B cell (primary cell): ENCODE results near the gene TACC3.

Experiments
- EZH2 ChIP-seq: IDR thresholded peaks from 2 replicates; pipeline ENCODE4 v1.6.1; 2012; ENCODE audit warnings: borderline replicate concordance, low read depth, mild to moderate bottlenecking, moderate library complexity, low read length; ENCODE audit not compliant: insufficient read depth, poor library complexity, severe bottlenecking
- TF ChIP-seq, protein P1 (sequence below): fragments of 200-600 bp; IDR thresholded peaks from one replicate; pipeline ENCODE4 v1.8.0; 2022; ENCODE audit warnings: antibody characterized with exemption, mild to moderate bottlenecking

DNA sequence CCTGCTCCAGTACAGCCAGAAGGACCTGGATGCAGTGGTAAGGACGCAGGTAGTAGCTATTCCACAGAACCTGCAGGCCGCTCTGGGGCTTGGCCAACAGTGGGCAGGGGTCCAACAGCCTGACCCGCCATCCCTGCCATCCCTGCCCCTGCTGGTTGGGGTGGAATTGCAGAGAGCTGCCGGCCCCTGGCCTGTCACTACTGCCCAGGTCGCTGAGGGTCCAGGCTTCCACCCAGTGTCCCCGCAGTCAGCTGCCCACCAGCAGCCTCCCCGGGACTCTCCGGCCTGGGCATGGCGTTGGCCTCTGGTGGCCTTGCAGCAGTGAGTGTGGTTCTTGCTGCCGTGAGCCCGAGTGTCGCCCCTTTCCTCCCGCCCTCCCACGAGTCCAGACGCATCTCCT, 16.3 kb downstream of the TACC3 start:
- TF ChIP-seq, protein P1, sequence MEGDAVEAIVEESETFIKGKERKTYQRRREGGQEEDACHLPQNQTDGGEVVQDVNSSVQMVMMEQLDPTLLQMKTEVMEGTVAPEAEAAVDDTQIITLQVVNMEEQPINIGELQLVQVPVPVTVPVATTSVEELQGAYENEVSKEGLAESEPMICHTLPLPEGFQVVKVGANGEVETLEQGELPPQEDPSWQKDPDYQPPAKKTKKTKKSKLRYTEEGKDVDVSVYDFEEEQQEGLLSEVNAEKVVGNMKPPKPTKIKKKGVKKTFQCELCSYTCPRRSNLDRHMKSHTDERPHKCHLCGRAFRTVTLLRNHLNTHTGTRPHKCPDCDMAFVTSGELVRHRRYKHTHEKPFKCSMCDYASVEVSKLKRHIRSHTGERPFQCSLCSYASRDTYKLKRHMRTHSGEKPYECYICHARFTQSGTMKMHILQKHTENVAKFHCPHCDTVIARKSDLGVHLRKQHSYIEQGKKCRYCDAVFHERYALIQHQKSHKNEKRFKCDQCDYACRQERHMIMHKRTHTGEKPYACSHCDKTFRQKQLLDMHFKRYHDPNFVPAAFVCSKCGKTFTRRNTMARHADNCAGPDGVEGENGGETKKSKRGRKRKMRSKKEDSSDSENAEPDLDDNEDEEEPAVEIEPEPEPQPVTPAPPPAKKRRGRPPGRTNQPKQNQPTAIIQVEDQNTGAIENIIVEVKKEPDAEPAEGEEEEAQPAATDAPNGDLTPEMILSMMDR: no peak
- no peak for TF ChIP-seq EZH2
